GM03348 (cell line): ENCODE data around the gene GGA1.
A peak's percentile ranks its signal among the peaks of the same experiment; 100 is the strongest.
"Not testable (repeated sequence)": the region's sequence is repeated elsewhere in the genome, so short reads cannot be mapped to it uniquely, and the experiment has no call there.

Source experiments
- DNase-seq: peaks from one replicate; pipeline ENCODE4 v3.0.0; 2012; ENCODE audit warnings: low spot score

GGA1 gene

GRCh38 chr22:37571258-37571991, 37.2 kb upstream of the GGA1 start:
- no peak for DNase-seq

GRCh38 chr22:37571992-37572373, 36.7 kb upstream of the GGA1 start:
- no peak for DNase-seq

- DNase-seq, result no peak
Measured at GRCh38 chr22:37575490-37576003, 33.1 kb upstream of the GGA1 start.

- DNase-seq, result no peak
Measured at GRCh38 chr22:37578002-37578401, 30.6 kb upstream of the GGA1 start.

- DNase-seq, result no peak
Measured at GRCh38 chr22:37581504-37581903, 27.1 kb upstream of the GGA1 start.

- DNase-seq, result no peak
Measured at GRCh38 chr22:37582526-37582925, 26.1 kb upstream of the GGA1 start.

- no peak for DNase-seq
Measured at GRCh38 chr22:37588546-37589215, 20.0 kb upstream of the GGA1 start.

- no peak for DNase-seq
Measured at GRCh38 chr22:37589636-37590035, 19.0 kb upstream of the GGA1 start.

- DNase-seq, result not testable (repeated sequence)
Measured at GRCh38 chr22:37591081-37591480, 17.6 kb upstream of the GGA1 start.

- no peak for DNase-seq
Measured at GRCh38 chr22:37591823-37592404, 16.7 kb upstream of the GGA1 start.

- no peak for DNase-seq
Measured at GRCh38 chr22:37594237-37594636, 14.4 kb upstream of the GGA1 start.

GRCh38 chr22:37599153-37599552, 9.5 kb upstream of the GGA1 start:
- no peak for DNase-seq

- no peak for DNase-seq
Measured at GRCh38 chr22:37601203-37601539, 7.5 kb upstream of the GGA1 start.

- DNase-seq, result no peak
Measured at GRCh38 chr22:37601540-37602442, 6.8 kb upstream of the GGA1 start.

- not testable (repeated sequence) for DNase-seq
Measured at GRCh38 chr22:37602546-37603277, 5.9 kb upstream of the GGA1 start.

- DNase-seq, result no peak
Measured at GRCh38 chr22:37604074-37604473, 4.6 kb upstream of the GGA1 start.

GRCh38 chr22:37604875-37605274, 3.8 kb upstream of the GGA1 start:
- DNase-seq, result no peak

- peak; percentile 86 for DNase-seq
Measured at GRCh38 chr22:37607010-37607934, 1.4 kb upstream of the GGA1 start.

- DNase-seq, result no peak
Measured at GRCh38 chr22:37607935-37608476, 628 bp upstream of the GGA1 start.
